HG02759 (cell line): ENCODE measurements around the gene LRRC42.
"Not testable (repeated sequence)": the region's sequence is repeated elsewhere in the genome, so short reads cannot be mapped to it uniquely, and the experiment has no call there.

ENCODE experiments used
- ATAC-seq: cut with Tn5 transposase; IDR thresholded peaks from one replicate; pipeline ENCODE4 v1.9.1; 2021; ENCODE audit warnings: mild to moderate bottlenecking, moderate library complexity; ENCODE audit not compliant: unreplicated experiment

The LRRC42 gene

DNA sequence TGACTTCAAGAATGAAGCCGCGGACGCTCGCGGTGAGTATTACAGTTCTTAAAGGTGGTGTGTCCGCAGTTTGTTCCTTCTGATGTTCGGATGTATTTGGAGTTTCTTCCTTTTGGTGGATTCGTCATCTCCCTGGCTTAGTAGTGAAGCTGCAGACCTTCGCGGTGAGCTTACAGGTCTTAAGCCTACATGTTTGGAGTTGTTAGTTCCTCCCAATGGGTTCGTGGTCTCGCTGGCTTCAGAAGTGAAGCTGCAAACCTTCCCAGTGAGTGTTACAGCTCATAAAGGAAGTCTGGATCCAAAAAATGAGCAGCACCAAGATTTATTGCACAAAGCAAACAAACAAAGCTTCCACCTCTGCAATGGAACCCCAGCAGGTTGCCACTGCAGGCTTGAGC is 57.1 kb downstream of the LRRC42 start:
- no peak for ATAC-seq

DNA sequence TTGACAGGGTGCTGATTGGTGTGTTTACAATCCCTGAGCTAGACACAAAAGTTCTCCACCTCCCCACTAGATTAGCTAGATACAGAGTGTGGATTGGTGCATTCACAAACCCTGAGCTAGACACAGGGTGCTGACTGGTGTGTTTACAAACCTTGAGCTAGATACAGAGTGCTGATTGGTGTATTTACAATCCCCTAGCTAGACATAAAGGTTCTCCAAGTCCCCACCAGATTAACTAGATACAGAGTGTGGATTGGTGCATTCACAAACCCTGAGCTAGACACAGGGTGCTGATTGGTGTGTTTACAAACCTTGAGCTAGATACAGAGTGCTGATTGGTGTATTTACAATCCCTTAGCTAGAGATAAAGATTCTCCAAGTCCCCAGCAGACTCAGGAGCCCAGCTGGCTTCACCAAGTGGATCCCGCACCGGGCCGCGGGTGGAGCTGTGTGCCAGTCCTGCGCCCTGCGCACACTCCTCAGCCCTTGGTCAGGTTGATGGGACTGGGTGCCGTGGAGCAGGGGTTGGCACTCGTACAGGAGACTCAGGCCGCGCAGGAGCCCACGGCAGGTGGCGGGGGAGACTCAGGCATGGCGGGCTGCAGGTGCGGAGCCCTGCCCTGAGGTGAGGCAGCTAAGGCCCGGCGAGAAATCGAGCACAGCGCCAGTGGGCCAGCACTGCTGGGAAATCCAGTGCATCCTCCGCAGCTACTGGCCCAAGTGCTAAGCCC is 57.8 kb downstream of the LRRC42 start:
- not testable (repeated sequence) for ATAC-seq

DNA sequence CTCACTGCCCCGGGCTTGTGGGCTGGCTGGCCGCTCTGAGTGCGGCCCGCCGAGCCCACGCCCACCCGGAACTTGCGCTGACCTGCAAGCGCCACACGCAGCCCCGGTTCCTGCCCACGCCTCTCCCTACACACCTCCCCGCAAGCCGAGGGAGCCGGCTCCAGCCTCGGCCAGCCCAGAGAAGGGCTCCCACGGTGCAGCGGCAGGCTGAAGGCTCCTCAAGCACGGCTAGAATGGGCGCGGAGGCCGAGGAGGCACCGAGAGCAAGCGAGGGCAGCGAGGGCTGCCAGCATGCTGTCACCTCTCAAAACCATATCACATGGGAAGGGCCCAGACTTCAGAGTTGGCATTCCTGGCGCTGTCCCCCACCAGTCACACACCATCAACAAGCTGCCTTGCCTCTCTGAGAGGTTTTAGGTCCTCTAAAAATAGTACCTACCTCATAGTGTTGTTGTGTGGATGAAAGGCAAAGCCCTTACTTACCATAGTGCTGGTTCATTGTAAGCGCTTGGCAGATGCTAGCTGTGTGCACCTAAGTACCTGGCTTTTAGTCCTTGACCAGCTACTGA is 58.4 kb downstream of the LRRC42 start:
- ATAC-seq, result no peak

- ATAC-seq, result no peak
Measured at GRCh38 chr1:54006508-54006907, 60.4 kb downstream of the LRRC42 start.

DNA sequence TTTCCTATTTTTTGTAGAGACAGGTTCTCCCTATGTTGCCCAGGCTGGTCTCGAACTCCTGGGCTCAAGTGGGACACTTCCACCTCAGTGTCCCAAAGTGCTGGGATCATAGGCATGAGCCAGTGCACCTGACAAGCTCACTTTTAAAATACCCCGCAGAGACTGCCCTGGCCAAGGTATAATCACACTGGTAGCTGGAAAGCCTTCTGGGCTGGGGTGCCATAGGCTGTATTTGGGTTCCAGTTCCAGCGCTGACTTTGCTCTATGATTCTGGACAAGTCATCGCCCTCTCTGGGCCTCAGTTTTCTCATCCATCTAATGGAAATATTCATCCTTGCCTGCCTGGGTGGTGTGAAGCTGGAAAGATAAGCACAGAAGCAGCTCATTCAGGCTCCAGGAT is 61.5 kb downstream of the LRRC42 start:
- no peak for ATAC-seq

GRCh38 chr1:54008876-54009275 is 62.7 kb downstream of the LRRC42 start:
- ATAC-seq, result no peak

GRCh38 chr1:54009406-54009805 is 63.3 kb downstream of the LRRC42 start:
- ATAC-seq, result no peak

DNA sequence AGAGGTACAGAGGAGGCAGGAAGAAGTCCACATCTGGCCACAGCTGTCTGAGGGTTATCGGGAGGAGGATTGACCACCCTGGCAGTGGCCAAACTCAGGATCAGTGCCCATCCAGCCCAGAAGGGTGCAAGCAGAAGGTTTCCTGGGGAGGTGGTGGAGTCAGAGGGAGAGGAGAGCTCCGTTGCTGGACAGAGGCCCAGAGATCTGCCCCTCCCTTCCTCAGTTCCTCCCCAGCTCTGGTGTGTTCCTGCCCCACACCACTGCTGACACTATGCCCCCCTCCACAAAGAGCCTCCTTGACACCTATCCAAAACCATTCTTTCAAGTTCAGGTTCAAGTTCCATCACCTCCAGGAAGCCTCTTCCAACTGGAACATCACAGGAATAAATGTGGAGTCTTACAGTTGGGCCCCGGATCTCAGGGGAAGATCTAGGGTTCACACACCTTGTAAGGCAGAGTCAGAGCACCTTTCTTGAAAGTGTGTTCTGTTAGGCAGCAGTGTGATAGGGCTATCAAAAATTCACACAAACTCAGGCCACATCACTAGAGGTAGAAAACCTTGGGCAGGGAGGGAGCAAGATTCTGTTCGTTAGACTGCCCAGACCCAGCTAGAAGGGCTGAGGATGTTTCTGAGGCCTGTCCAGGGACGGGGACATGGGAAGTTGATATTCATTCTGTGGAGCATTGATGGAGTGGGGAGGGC is 64.4 kb downstream of the LRRC42 start:
- ATAC-seq, result no peak

- ATAC-seq, result no peak
Measured at GRCh38 chr1:54011316-54012007, 65.3 kb downstream of the LRRC42 start.

DNA sequence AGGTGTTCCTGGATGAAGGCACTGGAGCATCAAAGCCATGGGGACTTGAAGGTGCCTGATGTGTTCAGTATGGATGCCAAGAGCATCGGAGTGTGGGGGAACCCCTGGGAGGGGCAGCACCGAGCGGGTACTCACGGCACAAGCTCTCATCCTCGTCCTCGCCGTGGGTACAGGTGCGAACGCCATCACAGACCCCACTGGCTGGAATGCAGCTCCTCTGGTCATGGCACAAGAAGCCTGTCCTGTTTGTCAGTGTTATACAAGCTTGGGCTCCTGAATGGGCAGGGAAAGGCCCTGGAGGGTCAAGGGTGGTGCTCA is 65.8 kb downstream of the LRRC42 start:
- no peak for ATAC-seq

DNA sequence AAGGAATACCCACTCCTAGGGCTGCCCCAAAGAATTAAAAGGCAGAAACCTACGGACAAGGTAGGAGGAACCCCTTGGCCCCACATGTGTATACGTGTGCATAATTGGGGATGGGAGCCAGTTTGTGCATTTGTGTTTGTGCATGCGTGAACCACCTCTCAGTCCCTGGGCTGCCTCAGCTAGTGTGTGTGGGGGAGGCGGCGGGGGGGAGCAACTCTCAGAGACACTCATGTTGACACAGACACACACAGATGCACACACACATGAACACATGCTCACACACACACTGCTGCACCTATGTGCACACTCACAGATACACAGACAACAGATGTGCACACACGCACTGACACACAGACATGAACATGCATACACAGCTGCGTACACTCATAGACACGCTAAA is 66.7 kb downstream of the LRRC42 start:
- ATAC-seq, result no peak

GRCh38 chr1:54013393-54014008 is 67.4 kb downstream of the LRRC42 start:
- ATAC-seq, result no peak

DNA sequence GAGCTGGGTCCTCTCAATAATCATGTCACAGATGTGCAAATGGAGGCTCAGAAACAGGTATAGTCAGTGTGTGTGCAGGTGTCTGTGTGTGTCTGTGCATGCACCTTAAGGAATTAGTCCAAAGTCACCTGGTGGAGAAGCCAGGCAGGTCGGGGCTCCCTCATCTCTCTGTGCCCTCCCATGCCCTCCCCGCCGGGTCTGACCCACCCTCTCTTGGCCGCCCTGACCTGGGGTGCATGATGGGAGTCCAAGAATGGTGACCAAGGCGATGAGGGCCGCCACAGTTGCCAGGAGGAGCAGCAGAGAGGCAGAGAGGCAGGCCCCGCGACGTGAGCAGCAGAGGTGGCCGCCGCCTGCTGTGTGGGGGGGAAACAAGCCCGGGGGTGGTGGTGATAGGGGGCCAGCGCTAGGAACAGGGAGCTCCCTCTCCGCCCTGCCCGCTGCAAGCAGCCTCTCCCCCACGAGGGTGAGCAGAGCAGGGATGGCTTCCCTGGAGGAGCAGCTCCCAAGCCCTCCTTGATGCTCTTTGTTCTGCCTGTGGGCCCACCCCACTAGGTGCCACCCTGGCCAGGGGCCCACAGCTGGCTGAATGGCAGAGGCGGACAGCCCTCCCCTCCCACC is 68.0 kb downstream of the LRRC42 start:
- no peak for ATAC-seq

DNA sequence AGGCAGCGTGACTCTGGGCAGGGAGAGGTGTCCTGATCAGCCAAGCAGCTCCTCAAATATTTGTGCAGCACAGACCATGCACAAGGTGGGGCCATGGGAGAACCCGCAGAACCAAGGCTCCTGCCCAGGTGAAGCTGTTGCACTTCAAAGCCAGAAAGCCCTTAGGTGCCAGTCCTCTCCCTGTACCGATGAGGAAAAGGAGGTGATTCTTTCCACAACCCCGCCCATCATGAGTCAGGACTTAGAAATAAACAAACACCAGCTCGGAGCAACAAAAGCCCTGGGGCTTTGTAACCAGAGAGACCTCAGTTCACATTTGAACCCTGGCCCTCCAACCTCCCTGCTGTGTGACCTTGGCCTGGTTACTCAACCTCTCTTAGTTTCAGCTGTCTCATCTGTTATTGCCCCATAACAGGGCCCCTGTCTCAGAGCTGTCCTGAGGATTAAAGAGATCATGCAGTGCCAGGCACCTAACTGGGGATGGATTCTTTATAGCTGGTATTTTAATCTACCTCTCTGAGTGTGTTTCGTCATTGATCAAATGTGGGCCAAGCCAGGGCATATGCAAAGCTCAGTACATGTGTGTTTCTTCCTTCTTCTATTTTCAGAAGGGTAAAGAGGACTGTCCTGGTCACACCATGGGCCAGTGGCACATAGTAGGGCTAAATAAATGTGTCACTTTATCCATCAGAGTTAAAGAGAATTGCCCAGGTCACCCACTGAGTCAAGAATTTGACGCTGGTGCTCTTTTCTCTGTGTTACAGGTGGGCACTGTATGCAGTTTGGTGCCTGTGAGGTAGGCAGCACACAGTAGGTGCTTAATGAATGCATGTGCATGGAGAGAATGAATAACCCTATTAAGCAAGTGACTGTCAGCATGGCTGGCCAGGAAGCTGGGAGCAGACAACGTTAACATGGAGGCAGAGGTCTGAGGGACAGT is 70.5 kb downstream of the LRRC42 start:
- ATAC-seq, result no peak
